ENCODE measurements around the gene DOK5.

Gene DOK5

DNA sequence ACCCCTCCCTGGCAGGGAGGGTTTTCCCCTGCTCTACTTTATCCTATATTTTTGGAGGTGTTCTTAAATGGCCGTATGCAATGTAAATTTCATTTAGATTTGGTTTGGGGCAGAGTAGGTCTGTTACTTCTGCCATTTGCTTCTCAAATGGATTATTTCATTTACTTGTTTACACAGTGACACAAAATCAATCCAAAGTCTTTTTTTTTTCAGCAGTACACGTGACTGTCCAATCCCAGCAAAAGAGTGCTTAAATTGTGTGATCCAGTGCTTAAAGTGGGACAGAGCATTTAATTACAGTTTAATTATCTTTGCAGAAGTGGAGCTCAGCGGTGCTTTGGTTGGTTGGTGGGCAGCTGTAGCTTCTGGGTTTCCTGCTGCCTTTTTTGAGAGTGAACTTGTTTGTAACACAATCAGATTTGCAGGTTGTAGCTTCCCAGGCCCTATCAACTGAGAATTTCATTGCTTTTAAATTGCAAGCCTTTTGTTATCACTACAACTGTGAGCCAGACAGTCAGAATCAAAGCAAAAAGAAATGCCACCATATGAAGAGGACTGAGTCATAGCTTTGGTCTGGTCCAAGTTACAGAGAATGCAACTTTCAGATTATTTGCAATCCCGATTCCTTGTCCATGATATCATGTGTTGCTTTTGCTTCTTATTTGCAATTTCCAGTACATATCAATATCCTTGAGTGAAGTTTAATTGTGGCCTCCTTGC lies 216.9 kb downstream of the DOK5 start:
- no peak for DNase-seq (ENCODE audit: low read depth in 3 of 3)

DNA sequence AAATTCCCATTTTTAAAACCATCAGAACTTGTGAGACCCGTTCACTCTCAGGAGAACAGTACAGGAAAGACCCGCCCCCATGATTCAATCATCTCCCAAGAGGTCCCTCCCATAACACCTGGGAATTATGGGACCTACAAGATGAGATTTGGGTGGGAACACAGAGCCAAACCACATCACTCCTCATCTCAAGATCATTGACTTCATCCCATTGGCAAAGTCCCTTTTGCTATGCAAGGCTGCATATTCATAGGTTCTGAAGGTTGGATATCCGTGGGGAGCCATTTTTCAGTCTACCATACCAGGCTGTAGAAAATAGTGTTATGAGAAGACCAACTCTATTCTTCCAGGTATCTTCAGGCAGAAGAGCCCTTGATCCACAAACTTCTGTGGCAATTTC lies 219.1 kb downstream of the DOK5 start:
- no peak for DNase-seq (ENCODE audit: low read depth in 3 of 3)

- DNase-seq (ENCODE audit: low read depth in 3 of 3) = no peak
These were observed 223.0 kb downstream of the DOK5 start for GRCh38 chr20:54698373-54698772.

Data from stimulated activated CD4-positive, alpha-beta T cell treated with anti-CD3 and anti-CD28 coated beads, TNF-alpha, amount 100 ng/mL, for 24 hours (primary cell).